SIG-M5 (cell line): ENCODE data around the gene ACOT12.
"Not testable (repeated sequence)": the region's sequence is repeated elsewhere in the genome, so short reads cannot be mapped to it uniquely, and the experiment has no call there.

Experiments
- DNase-seq: peaks from one replicate; lab custom pipeline; 2025; lab: John Stamatoyannopoulos, UW

ACOT12 gene

DNA sequence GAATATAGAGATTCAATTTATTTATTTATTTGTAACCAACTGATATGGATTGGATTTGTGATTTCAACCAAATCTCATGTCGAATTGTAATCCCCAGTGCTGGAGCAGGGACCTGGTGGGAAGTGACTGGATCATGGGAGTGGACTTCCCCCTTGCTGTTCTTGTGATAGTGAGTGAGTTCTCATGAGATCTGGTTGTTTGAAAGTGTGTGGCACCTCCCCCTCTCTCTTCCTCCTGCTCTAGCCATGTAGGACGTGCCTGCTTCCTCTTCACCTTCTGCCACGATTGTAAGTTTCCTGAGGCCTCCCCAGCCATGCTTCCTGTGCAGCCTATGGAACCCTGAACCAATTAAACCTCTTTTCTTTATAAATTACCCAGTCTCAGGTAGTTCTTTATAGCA is 55.7 kb downstream of the ACOT12 start:
- DNase-seq: not testable (repeated sequence)

DNA sequence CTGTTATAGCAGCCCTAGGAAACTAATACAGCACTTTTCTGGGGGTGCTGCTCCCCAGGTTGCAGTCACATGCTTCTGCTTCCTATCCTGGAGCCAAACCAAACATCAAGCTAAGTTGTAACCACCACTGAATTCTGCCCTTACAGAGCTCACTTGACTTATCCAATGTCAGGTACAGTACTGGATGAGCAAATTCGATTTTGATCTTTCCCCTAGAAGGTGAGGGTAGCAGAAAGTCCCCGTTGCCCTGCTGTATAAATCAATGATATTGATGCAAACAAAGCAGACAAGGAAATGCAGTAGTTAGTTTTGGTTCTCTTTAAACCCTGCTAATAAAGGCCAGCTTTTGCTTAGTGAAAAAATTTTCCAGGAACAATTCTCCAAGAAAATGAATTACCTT is 56.1 kb downstream of the ACOT12 start:
- DNase-seq: no peak

DNA sequence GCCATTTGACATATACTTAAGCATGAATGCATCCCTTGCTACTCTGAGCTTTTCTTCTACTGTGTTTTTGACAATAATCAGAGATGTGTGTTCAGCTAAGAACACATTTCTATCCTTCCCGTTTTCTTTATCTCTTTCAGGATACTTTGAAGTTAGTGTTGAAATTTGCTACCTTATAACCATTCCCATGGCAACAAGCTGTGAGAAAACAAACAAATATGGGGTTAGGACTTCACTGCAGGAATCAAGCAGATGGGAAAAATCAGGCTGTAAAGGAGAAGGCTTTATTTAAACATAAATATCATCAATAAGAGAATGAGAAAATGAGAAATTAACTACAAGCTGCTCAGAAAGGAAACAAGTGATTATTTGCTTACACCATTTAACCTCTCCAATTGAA is 57.4 kb downstream of the ACOT12 start:
- DNase-seq: no peak

- DNase-seq: no peak
Measured at GRCh38 chr5:81335946-81336345, 58.0 kb downstream of the ACOT12 start.

DNA sequence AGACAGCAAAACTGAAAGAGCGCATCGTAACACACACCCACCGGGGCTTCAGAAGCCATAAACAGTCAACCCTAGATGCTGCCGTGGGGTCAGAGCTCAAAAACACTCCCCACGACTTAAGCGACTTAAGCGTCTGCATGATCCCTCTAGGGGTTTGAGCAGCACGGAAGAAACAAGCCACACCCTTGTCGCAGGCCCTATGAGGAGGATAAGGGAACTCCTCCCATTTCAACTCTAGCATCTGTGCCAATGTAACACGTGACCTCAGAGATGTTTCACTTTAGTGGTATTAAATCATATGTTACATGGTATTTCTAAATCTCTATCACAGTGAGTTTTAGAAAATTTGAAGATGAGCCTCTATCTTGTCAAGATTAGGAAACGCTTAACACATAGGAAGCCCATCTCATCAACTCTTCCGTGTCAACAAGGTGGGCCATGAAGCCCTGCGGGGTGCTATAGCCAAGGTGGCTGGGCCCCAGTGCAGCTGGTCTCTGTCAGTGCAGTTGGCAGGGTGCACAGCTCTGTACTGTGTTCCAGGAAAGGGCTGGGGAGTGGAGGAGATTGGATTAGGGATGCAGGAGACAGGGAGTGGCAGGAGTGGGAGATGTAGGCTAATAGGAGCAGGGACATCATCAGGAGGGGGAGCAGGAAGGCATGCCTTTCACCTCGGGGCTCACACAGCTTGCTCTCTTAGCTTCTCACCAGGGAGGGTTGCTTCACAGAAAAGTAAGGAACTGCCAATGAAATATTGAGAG is 59.5 kb downstream of the ACOT12 start:
- no peak for DNase-seq

DNA sequence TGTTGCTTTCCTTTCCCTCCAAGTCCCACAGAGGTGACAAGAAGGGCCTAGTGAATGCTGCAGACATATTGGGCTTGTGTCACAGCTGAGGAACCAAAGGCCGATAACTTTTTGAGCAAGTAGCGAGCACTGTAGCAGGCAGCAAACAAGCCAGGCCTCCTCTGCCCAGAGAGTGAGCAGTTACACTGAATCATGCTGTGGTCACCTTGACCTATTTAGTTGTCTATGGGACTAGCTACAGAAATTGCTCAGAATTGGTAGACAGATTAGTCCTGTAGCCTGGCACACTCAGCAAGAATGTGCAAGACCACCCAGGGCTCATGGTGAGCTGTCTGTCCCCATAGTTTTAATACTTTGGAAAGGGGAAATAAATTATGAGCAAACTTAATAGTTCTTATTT is 67.4 kb downstream of the ACOT12 start:
- DNase-seq: no peak

GRCh38 chr5:81317536-81317935 is 76.4 kb downstream of the ACOT12 start:
- DNase-seq: no peak

DNA sequence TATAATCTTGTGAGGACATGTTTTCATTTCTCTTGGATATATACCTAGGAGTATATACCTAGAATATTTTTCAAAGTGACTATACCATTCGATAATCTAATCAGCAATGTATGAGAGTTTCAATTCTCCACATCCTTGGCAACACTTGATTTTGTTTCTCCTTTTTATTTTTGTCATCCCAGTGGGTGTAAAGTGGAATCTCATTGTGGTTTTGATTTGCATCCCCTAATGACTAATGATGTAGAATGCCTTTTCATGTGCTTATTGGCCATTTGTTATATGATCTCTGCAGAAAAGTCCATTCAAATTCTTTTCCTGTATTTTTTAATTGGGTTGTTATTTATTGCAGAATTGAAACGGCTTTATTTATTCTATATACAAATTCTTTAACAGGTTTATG is 77.4 kb downstream of the ACOT12 start:
- no peak for DNase-seq

- DNase-seq: no peak
Measured at GRCh38 chr5:81315830-81316229, 78.1 kb downstream of the ACOT12 start.

DNA sequence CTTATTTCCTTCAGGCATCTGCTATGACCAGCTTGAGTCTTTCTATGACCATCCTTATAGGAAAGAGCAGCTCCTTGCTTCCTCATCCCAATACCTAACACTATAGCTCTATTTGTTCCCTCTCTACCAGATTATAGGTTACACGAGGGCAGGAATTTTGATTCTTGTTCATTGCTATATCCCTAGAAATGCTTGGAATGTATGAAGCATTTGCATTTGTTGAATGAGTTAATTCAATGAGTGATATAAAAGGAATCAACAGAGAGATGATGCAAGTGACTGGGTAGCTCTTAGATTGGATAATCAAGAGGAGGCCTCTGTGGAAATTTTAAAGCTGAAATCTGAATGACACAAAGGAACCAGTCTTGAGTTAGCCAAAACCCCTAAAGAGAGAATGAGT is 78.6 kb downstream of the ACOT12 start:
- no peak for DNase-seq

DNA sequence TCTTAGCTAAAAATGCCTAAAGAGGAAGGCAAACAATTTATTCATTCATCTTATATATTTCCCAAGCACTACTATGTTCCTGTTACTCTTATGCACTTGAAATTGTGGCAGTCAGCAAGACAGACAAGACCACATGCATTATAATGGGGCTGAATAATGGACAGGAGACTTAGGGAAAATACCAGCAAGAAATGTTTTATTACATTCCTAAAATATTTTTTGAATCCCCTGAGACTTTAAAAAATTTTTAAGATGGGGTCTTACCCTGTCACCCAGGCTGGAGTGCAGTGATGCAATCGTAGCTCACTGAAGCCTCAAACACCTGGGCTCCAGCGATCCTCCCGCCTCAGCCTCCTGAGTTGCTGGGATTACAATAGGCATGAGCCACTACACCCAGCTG is 79.4 kb downstream of the ACOT12 start:
- no peak for DNase-seq

DNA sequence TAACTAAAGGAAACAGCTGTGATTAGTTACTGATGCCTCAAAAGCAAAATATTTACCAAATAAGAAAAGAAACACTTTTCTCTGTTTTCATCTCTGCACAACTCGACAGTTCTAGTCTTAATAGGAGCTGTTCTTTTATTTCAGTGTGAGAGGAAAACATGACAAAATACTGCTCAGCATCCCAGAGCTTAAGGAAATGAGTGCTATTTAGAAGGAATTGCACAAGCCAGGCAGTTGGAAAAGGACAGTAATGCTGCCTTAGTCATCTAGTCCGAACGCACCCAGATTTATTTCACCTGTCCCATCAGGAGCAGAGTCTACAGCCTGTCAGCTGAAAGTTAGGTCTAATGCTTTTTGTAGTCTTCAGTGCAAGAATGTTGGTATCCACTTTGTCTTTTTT is 80.2 kb downstream of the ACOT12 start:
- no peak for DNase-seq

DNA sequence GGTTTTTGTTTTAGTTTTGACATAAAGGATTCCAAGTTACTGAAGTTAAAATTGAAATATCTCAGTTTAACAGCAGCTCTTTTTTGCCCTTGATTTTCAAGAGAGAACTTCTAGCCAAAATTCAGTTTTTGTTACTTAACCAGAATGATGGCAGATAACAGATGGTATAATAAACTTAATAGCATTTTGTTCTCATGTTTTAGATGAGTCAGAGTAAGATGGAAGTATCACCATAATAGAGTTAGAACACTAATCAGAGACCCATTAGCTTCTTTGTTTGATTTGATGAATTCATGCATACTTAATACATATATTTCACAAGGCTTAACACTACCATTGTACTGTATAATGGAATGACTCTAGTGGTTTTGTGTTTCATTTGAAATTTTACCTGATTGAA is 80.7 kb downstream of the ACOT12 start:
- DNase-seq: no peak

- DNase-seq: no peak
Measured at GRCh38 chr5:81310402-81311063, 83.4 kb downstream of the ACOT12 start.

- DNase-seq: no peak
Measured at GRCh38 chr5:81308836-81309235, 85.1 kb downstream of the ACOT12 start.

DNA sequence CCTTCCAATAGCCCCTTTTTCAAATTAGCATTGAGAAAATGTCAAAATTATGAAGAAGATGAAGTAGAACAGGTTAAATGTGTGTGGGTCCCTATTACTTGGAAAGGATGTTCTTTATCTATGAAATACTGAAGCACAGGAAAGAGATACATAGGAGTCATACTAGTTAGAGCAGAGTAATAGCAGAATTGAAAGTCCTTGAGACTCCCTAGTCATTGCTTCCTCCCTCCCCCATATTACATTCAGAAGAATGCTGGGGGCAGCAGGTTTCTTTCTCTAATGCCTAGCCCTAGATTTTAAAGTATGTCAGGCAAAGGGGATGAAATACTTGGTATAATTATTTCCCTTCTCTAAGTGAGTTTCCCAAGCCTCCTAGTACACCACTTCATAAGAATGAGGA is 88.1 kb downstream of the ACOT12 start:
- no peak for DNase-seq

- no peak for DNase-seq
Measured at GRCh38 chr5:81303563-81303962, 90.4 kb downstream of the ACOT12 start.

DNA sequence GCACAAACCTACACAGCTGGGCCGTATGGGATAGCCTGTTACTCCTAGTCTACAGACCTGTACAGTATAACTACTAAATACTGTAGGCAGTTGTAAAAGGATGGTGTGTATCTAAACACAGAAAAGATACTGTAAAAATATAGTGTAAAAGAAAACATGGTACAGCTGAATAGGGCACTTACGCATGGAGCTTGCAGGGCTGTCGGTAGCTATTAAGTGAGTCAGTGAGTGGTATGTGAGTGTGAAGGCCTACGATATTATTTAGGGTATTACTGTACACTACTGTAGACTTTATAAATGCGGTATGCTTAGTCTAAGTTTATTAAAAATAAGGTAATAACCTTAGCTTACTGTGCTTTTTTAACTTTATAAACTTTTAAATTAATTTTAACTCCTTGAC is 91.3 kb downstream of the ACOT12 start:
- no peak for DNase-seq

DNA sequence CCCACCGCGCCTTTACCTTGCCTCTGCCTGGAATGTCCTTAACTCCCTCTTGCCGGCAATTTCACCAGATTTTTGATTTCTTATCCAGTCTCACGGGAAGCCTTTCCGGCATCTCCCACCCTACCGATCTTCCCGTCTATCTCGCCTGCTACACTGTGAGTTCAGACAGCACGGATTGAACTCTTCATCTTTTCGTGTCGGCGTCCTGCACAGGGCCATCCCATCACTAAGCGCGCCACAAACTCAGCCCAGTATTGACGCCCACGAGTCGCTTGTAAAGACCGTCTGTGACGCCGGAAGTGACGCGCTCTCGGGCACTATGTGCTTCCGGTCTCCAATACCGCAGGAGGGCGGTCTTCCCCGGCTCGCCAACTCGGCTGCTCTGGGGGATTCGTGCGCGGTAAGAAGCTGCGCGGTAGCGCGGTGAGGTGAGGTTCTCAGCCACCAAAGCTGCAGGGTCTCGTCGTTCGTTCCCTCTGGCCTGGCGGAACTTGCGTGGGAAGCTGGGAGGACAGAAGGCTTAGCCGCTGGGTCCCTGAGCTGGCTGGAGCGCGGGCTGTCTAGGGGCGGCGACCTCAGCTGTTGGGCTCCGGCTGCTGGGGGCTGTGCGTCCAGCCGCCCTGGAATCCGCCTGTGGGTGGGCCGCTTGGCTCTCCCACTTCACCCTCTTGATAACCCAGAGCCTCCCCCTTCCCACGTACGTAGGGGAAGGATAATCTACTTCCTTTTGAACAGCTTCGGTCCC is 92.5 kb downstream of the ACOT12 start, which contains the start of gene ZCCHC9:
TSS of gene ZCCHC9 (plus strand) at position 317 of the 745 bp plus-strand sequence. CDS start 3,171 bp downstream, outside the sequence.
- peak; percentile 73 for DNase-seq

GRCh38 chr5:81300921-81301270 is 93.0 kb downstream of the ACOT12 start:
- DNase-seq: no peak

DNA sequence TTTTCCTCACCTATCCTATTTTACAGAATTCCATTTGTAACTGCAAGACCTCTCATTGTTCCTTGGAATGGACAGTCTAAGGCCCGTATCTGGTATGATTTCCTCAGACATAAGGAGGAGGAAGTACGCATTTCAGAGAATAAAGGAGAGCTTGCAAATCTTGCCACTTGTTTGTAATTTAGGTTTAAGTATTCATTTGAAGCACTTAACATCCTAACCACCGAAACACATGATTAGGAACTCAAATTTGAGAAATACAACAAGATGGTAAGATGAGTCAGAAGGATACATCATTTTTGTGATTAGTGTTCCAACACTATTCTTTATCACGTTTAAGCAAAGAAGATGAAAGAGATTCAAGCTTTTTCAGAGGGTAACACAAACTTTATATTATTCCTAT is 96.4 kb downstream of the ACOT12 start:
- DNase-seq: no peak

- DNase-seq: not testable (repeated sequence)
Measured at GRCh38 chr5:81294021-81294420, 99.9 kb downstream of the ACOT12 start.

DNA sequence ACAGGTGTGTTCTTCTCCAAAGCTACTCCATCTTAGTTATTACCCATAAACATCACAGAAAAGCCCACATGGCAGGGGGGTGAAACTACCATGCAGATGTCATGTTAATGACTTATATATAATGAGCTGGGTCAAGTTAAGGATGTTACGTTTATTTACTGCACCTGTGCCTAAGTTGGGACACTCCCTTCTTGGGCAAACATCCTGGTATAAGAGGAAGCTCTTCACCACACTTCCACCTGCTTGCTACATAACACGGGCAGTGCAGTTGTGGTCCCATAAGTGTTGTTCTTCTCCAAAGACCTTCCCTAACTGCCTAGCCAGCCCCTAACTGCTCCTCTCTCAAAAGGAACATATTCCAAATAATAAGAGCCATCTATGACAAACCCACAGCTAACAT is 101.8 kb downstream of the ACOT12 start:
- no peak for DNase-seq
